Measurements from ENCODE around the gene CAPN1.

- no peak for TF ChIP-seq CTCF (IDR thresholded peaks at IDR 0.05)
- no peak for TF ChIP-seq POLR2A (IDR thresholded peaks at IDR 0.05)
These were observed 5.5 kb downstream of the CAPN1 start for GRCh38 chr11:65187146-65187675.

Data from heart left ventricle (tissue), 13 donors.